NCI-H1417 treated with DMSO at 0.1 percent for 48 hours (cell line): Measurements from ENCODE around the gene WARS2.

ENCODE experiments used
- DNase-seq: peaks from one replicate; lab custom pipeline; 2025; lab: John Stamatoyannopoulos, UW

WARS2 gene

GRCh38 chr1:119083479-119083878 is 57.0 kb downstream of the WARS2 start:
- DNase-seq, result no peak

GRCh38 chr1:119081700-119082099 is 58.8 kb downstream of the WARS2 start:
- DNase-seq, result no peak

GRCh38 chr1:119081267-119081666 is 59.2 kb downstream of the WARS2 start:
- DNase-seq, result no peak

DNA sequence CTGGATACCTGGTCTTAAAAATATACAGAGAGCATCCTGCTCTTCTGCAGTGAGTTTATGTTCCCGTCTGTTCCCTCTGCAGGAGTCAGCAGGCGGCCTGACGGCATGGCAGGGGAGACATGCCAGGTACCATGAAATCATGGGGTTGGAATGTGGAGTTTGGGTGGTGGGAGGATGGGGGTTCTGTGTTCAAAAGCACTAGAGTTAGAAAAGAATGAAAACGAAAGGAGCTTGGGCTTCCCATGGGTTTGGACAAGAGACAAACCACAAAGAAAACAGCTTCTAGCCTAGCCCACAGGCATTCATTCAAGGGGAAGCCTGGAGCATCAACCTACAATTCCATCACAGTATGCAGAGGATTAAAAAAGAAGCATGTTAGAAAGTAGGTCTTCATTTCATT is 59.9 kb downstream of the WARS2 start:
- DNase-seq, result no peak

DNA sequence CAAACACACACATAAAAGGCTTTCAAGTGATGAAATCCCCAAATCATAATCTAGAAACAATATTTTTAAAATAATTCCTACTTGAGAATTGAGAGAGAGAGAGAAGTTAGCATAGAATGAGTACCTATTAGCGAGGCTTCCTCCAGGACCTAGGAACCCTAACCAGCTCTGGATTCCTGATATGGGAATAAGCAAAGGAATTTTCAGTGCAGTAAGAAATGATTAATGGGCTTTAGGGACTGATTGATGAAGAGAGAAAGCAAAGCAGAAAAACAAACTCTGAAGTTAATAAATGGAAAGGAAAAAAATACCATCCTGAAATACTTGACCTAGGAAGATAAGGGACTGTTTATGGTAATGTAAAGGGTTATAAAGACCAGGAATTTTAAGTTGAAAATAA is 60.6 kb downstream of the WARS2 start:
- DNase-seq, result no peak

DNA sequence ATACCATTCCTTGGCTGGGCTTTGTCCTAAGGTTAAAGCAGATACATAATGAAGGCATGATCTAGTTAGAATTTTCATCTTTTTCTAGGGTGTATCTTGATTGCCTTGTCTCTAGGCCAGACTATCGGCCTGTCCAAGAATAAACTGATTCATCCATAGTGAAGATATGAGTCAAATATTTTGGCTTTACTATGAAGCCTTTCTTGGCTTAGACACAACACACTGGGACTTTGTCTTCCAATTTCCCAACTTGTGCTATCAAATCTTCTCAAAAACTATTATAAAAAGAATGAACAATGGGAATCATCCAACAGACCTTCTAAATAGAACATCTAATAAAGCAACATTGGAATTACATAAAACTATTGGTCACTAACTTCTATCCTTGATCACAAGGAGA is 64.8 kb downstream of the WARS2 start:
- no peak for DNase-seq

DNA sequence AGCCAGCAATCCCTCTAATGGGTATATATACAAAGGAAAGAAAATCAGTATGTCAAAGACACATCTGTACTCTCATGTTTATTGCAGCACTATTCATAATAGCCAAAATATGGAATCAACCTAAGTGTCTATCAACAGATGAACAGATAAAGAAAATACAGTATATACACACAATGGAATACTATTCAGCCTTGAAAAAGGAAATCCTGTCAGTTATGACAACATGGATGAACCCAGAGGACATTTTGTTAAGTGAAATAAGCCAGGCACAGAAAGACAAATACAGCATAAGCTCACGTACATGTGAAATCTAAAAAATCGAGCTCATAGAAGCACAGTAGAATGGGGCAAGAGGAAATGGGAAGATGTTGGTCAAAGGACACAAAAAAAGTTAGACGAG is 69.1 kb downstream of the WARS2 start:
- no peak for DNase-seq

- DNase-seq, result no peak
Observed at GRCh38 chr1:119069682-119070081, 70.8 kb downstream of the WARS2 start.

GRCh38 chr1:119068427-119068826 is 72.0 kb downstream of the WARS2 start:
- no peak for DNase-seq

- no peak for DNase-seq
Observed at GRCh38 chr1:119061700-119062099, 78.8 kb downstream of the WARS2 start.

DNA sequence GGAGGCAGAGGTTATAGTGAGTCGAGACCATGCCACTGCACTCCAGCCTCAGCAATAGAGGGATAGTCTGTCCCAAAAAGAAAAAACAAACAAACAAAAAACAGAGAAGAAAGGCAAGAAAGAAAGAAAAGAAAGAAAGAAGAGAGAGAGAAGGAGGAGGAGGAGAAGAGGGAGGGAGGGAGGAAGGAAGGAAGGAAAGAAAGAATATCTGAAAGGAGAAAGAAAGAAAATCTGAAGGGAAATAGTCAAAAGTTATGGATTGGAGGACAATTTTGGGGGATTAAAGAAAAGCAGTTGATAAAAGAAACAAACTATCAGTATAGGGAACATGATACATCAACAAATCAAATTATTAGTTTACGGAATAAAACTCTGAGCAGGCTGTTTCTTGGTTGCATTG is 84.9 kb downstream of the WARS2 start:
- no peak for DNase-seq

DNA sequence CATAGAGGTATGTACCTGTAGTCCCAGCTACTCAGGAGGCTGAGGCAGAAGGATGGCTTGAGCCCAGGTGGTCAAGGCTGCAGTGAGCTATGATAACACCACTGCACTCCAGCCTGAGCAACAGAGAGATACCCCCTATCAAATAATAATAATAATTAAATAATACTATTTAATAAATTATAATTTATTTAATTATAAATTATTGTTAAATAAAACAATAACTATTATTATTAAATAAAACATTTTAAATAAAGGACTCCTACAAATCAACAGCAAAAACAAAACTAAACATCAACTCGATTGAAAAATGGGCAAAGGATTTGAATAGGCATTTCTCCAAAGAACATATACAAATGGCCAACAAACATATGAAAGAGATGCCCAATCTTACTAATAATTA is 86.5 kb downstream of the WARS2 start:
- no peak for DNase-seq

GRCh38 chr1:119052267-119052666 is 88.2 kb downstream of the WARS2 start:
- DNase-seq, result no peak

DNA sequence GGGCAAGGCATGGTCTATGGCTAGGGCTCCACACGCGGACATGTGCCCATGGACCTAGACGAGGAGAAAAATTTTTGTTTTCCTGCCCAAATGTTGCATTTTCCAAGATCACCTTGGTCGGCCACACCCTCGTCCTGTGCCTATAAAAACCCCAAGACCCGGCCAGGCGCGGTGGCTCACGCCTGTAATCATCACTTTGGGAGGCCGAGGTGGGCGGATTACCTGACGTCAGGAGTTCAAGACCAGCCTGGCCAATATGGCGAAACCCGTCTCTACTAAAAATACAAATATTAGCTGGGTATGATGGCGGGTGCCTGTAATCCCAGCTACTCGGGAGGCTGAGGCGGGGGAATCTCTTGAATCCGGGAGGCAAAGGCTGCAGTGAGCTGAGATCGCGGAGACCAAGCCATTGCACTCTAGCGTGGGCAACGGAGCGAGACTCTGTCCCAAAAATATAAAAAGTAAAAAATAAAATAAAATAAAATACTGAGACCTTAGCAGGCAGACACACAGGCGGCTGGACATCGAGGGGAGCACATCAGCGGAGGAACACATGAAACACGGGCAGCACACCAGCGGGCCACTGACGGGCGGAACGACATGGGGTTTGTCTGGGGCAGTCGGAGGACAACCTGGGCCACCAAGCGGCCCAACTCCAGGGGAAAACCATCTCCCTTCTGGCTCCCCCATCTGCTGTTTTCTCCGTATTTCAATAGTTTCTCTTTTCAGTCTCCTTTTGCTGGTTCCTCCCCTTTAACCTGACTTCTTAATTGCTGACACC is 91.6 kb downstream of the WARS2 start:
- DNase-seq, result no peak

DNA sequence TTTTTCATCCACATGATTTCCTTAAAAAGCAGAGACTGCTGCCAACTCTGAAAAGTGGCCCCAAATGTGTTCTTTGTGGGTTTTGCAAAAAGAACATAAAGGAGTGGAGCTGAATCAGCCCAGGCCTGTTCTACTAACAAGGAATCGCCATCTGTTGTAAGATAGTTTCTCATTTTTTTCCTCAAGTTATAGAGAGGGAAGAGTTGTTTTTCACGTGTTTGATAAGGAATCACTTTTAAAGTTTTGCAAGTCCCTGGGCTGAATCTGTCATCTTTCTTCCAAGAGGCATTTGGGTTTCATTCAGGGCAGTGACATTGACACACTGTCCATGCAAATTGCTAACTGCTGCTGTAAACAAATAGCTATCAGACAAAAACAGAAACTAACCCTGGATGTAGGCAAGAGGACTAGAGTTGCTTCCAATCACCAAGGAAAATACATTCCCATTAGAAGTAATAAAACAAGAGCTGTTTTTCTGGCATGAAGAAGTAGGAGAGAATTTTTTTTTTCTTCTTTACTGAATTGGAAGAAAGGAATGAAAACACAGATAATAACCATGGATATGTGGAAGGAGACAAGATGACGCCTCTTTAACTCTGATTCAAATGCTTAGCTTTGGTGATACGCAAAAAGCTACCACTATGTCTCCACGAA is 93.5 kb downstream of the WARS2 start:
- DNase-seq, result no peak

DNA sequence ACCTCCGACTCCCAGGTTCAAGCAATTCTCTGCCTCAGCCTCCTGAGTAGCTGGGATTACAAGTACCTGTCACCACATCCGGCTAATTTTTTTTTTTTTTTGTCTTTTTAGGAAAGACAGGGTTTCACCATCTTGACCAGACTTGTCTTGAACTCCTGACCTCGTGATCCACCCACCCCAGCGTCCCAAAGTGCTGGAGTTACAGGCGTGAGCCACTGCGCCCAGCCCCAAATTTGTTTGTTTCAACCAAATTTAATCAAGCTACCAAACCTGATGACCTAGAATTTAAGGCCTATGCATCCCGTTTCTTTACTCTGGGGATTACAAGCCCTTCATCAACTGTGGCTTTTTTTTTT is 94.0 kb downstream of the WARS2 start:
- DNase-seq, result no peak

DNA sequence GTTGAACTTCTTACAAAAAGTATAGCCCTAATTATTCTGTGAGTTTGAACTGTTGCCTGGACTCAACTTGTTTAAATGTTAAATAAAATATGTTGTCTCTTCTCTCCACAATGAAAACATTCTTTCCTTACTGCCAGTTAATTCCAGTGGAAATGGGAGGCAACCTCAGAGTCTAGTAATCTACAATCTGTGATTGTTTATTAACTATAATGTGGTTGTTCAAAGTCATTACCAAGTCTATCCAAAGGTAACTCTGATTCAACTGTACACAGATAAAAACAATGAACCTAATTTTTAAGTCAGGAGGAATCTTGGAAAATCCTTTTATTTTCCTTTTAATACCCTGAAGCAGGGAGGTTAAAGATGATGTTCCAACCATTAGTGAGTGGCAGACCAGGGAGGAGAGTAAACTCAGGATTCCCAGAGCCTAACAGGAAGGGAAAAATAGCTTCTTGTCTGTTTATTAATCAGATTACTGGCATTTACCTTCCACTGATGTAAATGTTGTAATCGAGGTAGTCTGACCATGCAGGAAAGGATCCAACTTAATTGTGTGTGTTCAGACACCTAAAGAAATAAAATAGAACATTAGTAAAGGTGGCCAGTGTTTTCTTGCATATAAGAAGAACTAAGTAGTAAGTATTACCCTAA is 95.2 kb downstream of the WARS2 start:
- DNase-seq, result no peak

- no peak for DNase-seq
Observed at GRCh38 chr1:119040906-119041305, 99.5 kb downstream of the WARS2 start.

DNA sequence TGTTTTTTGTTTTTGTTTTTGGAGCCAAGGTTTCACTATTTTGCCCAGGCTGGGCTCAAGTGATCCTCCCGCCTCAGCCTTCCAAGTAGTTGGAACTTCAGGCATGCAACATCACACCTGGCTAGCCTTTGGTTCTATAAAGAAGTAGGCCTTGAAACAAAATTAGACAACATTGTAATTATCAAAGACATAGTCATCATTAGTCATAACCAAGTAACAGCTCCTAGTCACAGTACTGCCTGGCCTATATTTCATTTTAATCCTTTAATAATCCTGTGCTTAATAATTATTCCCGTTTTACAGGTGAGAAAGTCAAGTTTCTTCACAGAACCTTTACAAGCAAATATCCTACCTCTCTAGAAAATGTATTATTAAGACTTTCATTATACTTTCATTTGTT is 100.0 kb downstream of the WARS2 start:
- DNase-seq, result no peak

GRCh38 chr1:119038363-119038762 is 102.1 kb downstream of the WARS2 start:
- DNase-seq, result no peak

DNA sequence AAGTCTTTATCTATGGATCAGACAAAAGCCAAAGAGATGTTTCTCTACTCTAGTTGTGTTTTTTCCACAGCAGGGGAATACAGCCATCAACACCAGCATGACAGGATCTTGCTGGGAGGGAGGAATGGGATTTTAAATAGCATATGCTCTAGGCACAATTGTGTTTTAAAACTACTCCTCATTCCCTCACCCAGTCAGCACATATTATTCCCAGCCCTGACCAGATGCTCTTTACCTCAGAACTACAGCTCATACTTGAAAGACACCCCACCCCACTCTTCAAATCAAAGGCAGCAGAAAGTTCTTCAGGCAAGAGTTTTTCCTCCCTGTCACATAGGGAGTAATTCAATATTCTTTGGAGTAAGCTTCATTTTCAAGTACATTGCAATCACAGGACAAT is 106.1 kb downstream of the WARS2 start:
- no peak for DNase-seq

DNA sequence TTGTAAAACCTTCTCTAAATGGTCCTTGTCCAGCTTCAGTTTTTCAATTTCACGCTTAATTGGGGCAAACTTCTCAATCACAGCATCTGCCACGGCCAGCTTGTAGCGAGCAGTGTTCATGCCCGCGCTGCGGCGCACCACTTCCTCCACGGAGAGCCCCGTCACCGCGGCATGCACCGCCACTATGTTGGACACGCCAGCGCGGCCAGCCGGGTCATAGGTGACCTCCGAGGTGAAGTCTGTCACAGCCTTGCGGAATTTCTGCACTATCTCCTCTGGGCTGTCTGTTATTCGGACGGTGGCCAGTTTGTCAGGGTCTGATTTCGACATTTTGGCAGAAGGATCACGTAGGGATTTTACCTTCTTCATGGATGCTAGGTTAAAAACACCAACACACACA is 107.5 kb downstream of the WARS2 start:
- no peak for DNase-seq

DNA sequence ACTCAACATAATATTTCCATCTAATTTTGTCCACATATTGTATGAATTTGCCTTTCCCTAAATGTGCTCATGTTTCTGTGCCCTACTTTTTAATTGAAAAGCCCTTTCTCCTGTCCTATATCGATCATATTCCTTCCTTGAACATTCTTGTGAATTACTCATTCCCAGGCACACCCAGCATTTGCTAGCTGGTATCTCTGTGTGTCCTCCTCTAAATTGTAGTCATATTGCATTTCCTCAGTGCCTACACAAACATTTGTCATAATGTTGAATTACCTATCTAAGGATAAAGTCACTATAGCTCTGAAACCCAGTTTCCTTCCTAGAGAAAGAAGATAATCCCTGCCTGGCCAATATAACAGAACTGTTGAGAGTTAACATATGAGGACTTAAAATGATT is 112.7 kb downstream of the WARS2 start:
- no peak for DNase-seq

DNA sequence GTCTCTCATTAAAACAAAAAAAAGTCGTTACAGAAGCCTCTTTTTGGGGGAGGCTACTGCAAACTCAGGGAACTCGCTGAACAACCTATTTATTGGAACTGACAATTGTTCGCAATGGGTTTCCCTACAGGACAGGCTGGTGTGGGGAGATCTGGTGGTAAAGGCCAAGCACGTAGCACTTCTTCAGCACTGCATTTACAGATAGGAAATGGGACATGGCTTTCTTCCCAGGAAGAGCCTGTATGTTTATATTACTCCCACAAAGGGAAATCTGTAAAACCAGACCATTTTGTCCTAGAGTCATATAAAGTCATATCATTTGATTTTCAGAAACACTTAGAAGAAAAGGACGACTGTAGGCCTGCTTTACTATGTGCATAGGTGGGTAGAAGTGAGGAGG is 113.5 kb downstream of the WARS2 start:
- no peak for DNase-seq
